ENCODE results near the gene NAP1L2.
"Not testable (repeated sequence)": the region's sequence is repeated elsewhere in the genome, so short reads cannot be mapped to it uniquely, and the experiment has no call there.

NAP1L2 gene

GRCh38 chrX:73214426-73215094, at the start of gene NAP1L2:
NAP1L2 (minus strand) TSS chrX:73214851; CDS start chrX:73214492, 359 bp downstream.
- peak; percentile 71 for DNase-seq

- peak; percentile 47 for DNase-seq
Measured at GRCh38 chrX:73262991-73263390, 48.3 kb upstream of the NAP1L2 start.

- DNase-seq, result no peak
Measured at GRCh38 chrX:73239242-73239641, 24.6 kb upstream of the NAP1L2 start.

- no peak for DNase-seq
Measured at GRCh38 chrX:73217621-73218020, 3.0 kb upstream of the NAP1L2 start.

- DNase-seq, result no peak
Measured at GRCh38 chrX:73215246-73215645, 595 bp upstream of the NAP1L2 start.

- DNase-seq, result no peak
Measured at GRCh38 chrX:73213734-73214425, 771 bp downstream of the NAP1L2 start.

- peak; percentile 25 for DNase-seq
Measured at GRCh38 chrX:73206366-73206765, 8.3 kb downstream of the NAP1L2 start.

- DNase-seq, result no peak
Measured at GRCh38 chrX:73182502-73183114, 32.0 kb downstream of the NAP1L2 start.

GRCh38 chrX:73168945-73169344, 45.7 kb downstream of the NAP1L2 start:
- DNase-seq, result not testable (repeated sequence)

Measured in hematopoietic multipotent progenitor cell treated with erythropoietin and hydrocortisone succinate and interleukin-3 and kit ligand, for 4 days (in vitro differentiated cells).